Measurements from ENCODE around the gene RPS6KA3.

Gene RPS6KA3

GRCh38 chrX:20263474-20263873 is 3.2 kb downstream of the RPS6KA3 start:
- Histone ChIP-seq H2BK5ac (ENCODE audit: low read length) (no peak overlapping the region), H3K4ac (ENCODE audit: low read depth, low read length) (no peak overlapping the region), H4K8ac (ENCODE audit: low read depth, low read length) (no peak overlapping the region), H3K27ac (ENCODE audit: low read depth, low read length) (no peak overlapping the region), H3K4me1 (ENCODE audit: control insufficient read depth, low read depth, low read length) (no peaks in the 10 kb centered on the region), H3K23ac (ENCODE audit: low read length) (no peak overlapping the region), H3K4me3 (ENCODE audit: low read length) (no peak overlapping the region), H2BK15ac (replicated peaks; ENCODE audit: low read depth) (no peak overlapping the region), H3K79me2 (ENCODE audit: control insufficient read depth, insufficient read depth, low read length) (peaks cover 2% of the 10 kb centered on the region), H3K18ac (ENCODE audit: low read length) (no peak overlapping the region), H3K36me3 (ENCODE audit: control insufficient read depth, insufficient read depth, low read length) (no peaks in the 10 kb centered on the region), H3K56ac (ENCODE audit: low read length) (no peak overlapping the region), H3K27me3 (ENCODE audit: insufficient read depth, low read length, poor library complexity) (no peaks in the 10 kb centered on the region), H2BK120ac (ENCODE audit: low read depth, low read length) (no peak overlapping the region), H3K79me1 (ENCODE audit: low read length) (peaks cover 2% of the 10 kb centered on the region), H4K5ac (ENCODE audit: low read length) (no peak overlapping the region), H3K9ac (ENCODE audit: low read length) (no peak overlapping the region), H2AK5ac (ENCODE audit: low read length) (no peak overlapping the region), H3K4me2 (ENCODE audit: low read length) (no peak overlapping the region)
- WGBS (ENCODE audit: extremely low coverage, insufficient coverage, low lambda C conversion rate): no CpG with 5 or more reads among the region's 2 CpGs
- DNase-seq: no peak

- H2AK5ac ChIP-seq (ENCODE audit: low read length): no peak overlapping the region
These were observed 5.8 kb downstream of the RPS6KA3 start for GRCh38 chrX:20260885-20261284.

GRCh38 chrX:20254712-20255299 is 11.9 kb downstream of the RPS6KA3 start:
- Histone ChIP-seq H3K79me1 (ENCODE audit: low read length) (no peaks in the 10 kb centered on the region), H2BK120ac (ENCODE audit: low read depth, low read length) (no peak overlapping the region), H2BK5ac (ENCODE audit: low read length) (no peak overlapping the region), H3K9ac (ENCODE audit: low read length) (no peak overlapping the region), H3K36me3 (ENCODE audit: control insufficient read depth, insufficient read depth, low read length) (no peaks in the 10 kb centered on the region), H3K18ac (ENCODE audit: low read length) (no peak overlapping the region), H3K23ac (ENCODE audit: low read length) (no peak overlapping the region), H4K5ac (ENCODE audit: low read length) (no peak overlapping the region), H4K8ac (ENCODE audit: low read depth, low read length) (no peak overlapping the region), H3K27me3 (ENCODE audit: insufficient read depth, low read length, poor library complexity) (no peaks in the 10 kb centered on the region), H3K79me2 (ENCODE audit: control insufficient read depth, insufficient read depth, low read length) (peaks cover 2% of the 10 kb centered on the region), H3K4ac (ENCODE audit: low read depth, low read length) (no peak overlapping the region), H2BK15ac (replicated peaks; ENCODE audit: low read depth) (no peak overlapping the region), H3K4me3 (ENCODE audit: low read length) (no peak overlapping the region), H3K27ac (ENCODE audit: low read depth, low read length) (no peak overlapping the region), H3K4me2 (ENCODE audit: low read length) (no peak overlapping the region), H2AK5ac (ENCODE audit: low read length) (no peak overlapping the region), H3K4me1 (ENCODE audit: control insufficient read depth, low read depth, low read length) (no peaks in the 10 kb centered on the region), H3K56ac (ENCODE audit: low read length) (no peak overlapping the region)
- DNase-seq: no peak
- WGBS (ENCODE audit: extremely low coverage, insufficient coverage, low lambda C conversion rate): no CpG with 5 or more reads among the region's 4 CpGs

More at GRCh38 chrX:20260885-20261284, 5.8 kb downstream of the RPS6KA3 start:
- Histone ChIP-seq H3K4me1 (ENCODE audit: control insufficient read depth, low read depth, low read length) (no peaks in the 10 kb centered on the region), H3K79me1 (ENCODE audit: low read length) (peaks cover 2% of the 10 kb centered on the region), H2BK5ac (ENCODE audit: low read length) (no peak overlapping the region), H3K18ac (ENCODE audit: low read length) (no peak overlapping the region), H3K56ac (ENCODE audit: low read length) (no peak overlapping the region), H3K27ac (ENCODE audit: low read depth, low read length) (no peak overlapping the region), H3K27me3 (ENCODE audit: insufficient read depth, low read length, poor library complexity) (no peaks in the 10 kb centered on the region), H3K4me2 (ENCODE audit: low read length) (no peak overlapping the region), H3K36me3 (ENCODE audit: control insufficient read depth, insufficient read depth, low read length) (no peaks in the 10 kb centered on the region), H3K4ac (ENCODE audit: low read depth, low read length) (no peak overlapping the region), H2BK120ac (ENCODE audit: low read depth, low read length) (no peak overlapping the region), H3K4me3 (ENCODE audit: low read length) (no peak overlapping the region), H3K79me2 (ENCODE audit: control insufficient read depth, insufficient read depth, low read length) (peaks cover 2% of the 10 kb centered on the region), H4K8ac (ENCODE audit: low read depth, low read length) (no peak overlapping the region), H3K9ac (ENCODE audit: low read length) (no peak overlapping the region), H2BK15ac (replicated peaks; ENCODE audit: low read depth) (no peak overlapping the region), H4K5ac (ENCODE audit: low read length) (no peak overlapping the region), H3K23ac (ENCODE audit: low read length) (no peak overlapping the region)
- WGBS (ENCODE audit: extremely low coverage, insufficient coverage, low lambda C conversion rate): no CpG with 5 or more reads among the region's 2 CpGs
- DNase-seq: no peak

- no CpG with 5 or more reads among the region's 1 CpG for WGBS (ENCODE audit: extremely low coverage, insufficient coverage, low lambda C conversion rate)
- no peak overlapping the region for H3K56ac ChIP-seq (ENCODE audit: low read length)
- no peaks in the 10 kb centered on the region for H3K27me3 ChIP-seq (ENCODE audit: insufficient read depth, low read length, poor library complexity)
These were observed 13.5 kb downstream of the RPS6KA3 start for GRCh38 chrX:20253232-20253543.

GRCh38 chrX:20252381-20253231 is 14.1 kb downstream of the RPS6KA3 start:
- Histone ChIP-seq H3K27ac (ENCODE audit: low read depth, low read length) (no peak overlapping the region), H3K27me3 (ENCODE audit: insufficient read depth, low read length, poor library complexity) (no peaks in the 10 kb centered on the region), H3K56ac (ENCODE audit: low read length) (no peak overlapping the region), H3K4ac (ENCODE audit: low read depth, low read length) (no peak overlapping the region), H2BK5ac (ENCODE audit: low read length) (no peak overlapping the region), H4K8ac (ENCODE audit: low read depth, low read length) (no peak overlapping the region), H2AK5ac (ENCODE audit: low read length) (no peak overlapping the region), H4K5ac (ENCODE audit: low read length) (no peak overlapping the region), H3K79me2 (ENCODE audit: control insufficient read depth, insufficient read depth, low read length) (peaks cover 2% of the 10 kb centered on the region), H3K4me2 (ENCODE audit: low read length) (no peak overlapping the region), H3K4me3 (ENCODE audit: low read length) (no peak overlapping the region), H3K23ac (ENCODE audit: low read length) (no peak overlapping the region), H2BK15ac (replicated peaks; ENCODE audit: low read depth) (no peak overlapping the region), H3K9ac (ENCODE audit: low read length) (no peak overlapping the region), H3K79me1 (ENCODE audit: low read length) (no peaks in the 10 kb centered on the region), H3K36me3 (ENCODE audit: control insufficient read depth, insufficient read depth, low read length) (no peaks in the 10 kb centered on the region), H3K4me1 (ENCODE audit: control insufficient read depth, low read depth, low read length) (no peaks in the 10 kb centered on the region), H2BK120ac (ENCODE audit: low read depth, low read length) (no peak overlapping the region), H3K18ac (ENCODE audit: low read length) (no peak overlapping the region)
- no CpG with 5 or more reads among the region's 6 CpGs for WGBS (ENCODE audit: extremely low coverage, insufficient coverage, low lambda C conversion rate)
- DNase-seq: peak; percentile 71

More at GRCh38 chrX:20253232-20253543, 13.5 kb downstream of the RPS6KA3 start:
- no peak overlapping the region for H2BK15ac ChIP-seq (replicated peaks; ENCODE audit: low read depth)
- H4K8ac ChIP-seq (ENCODE audit: low read depth, low read length): no peak overlapping the region
- H3K79me1 ChIP-seq (ENCODE audit: low read length): no peaks in the 10 kb centered on the region
- no peaks in the 10 kb centered on the region for H3K36me3 ChIP-seq (ENCODE audit: control insufficient read depth, insufficient read depth, low read length)
- no peak overlapping the region for H3K9ac ChIP-seq (ENCODE audit: low read length)
- H2AK5ac ChIP-seq (ENCODE audit: low read length): no peak overlapping the region
- H3K4me3 ChIP-seq (ENCODE audit: low read length): no peak overlapping the region
- no peak overlapping the region for H4K5ac ChIP-seq (ENCODE audit: low read length)
- H3K18ac ChIP-seq (ENCODE audit: low read length): no peak overlapping the region
- H2BK120ac ChIP-seq (ENCODE audit: low read depth, low read length): no peak overlapping the region
- no peak for DNase-seq
- no peak overlapping the region for H3K27ac ChIP-seq (ENCODE audit: low read depth, low read length)
- H3K4me1 ChIP-seq (ENCODE audit: control insufficient read depth, low read depth, low read length): no peaks in the 10 kb centered on the region
- no peak overlapping the region for H3K4ac ChIP-seq (ENCODE audit: low read depth, low read length)
- H3K79me2 ChIP-seq (ENCODE audit: control insufficient read depth, insufficient read depth, low read length): peaks cover 2% of the 10 kb centered on the region
- H3K23ac ChIP-seq (ENCODE audit: low read length): no peak overlapping the region
- no peak overlapping the region for H2BK5ac ChIP-seq (ENCODE audit: low read length)
- no peak overlapping the region for H3K4me2 ChIP-seq (ENCODE audit: low read length)

Measured in mesendoderm (in vitro differentiated cells).